Stimulated activated CD8-positive, alpha-beta memory T cell treated with anti-CD3 and anti-CD28 coated beads, Interleukin-15, amount 100 ng/mL, for 4 hours (primary cell): Measurements from ENCODE around the gene NLRP9.

Experiments used
- DNase-seq, 2 donors: peaks; one replicate each; pipeline ENCODE4 v3.0.0-alpha.2; 2020; ENCODE audit warnings: low read depth in 2 of 2

The NLRP9 gene

GRCh38 chr19:55704494-55705245 is 33.5 kb downstream of the NLRP9 start:
- no peak for DNase-seq

GRCh38 chr19:55703790-55704215 is 34.4 kb downstream of the NLRP9 start:
- no peak for DNase-seq

- no peak for DNase-seq
Observed at GRCh38 chr19:55702131-55702627, 36.0 kb downstream of the NLRP9 start.

- no peak for DNase-seq
Observed at GRCh38 chr19:55700813-55701212, 37.4 kb downstream of the NLRP9 start.

- no peak for DNase-seq
Observed at GRCh38 chr19:55699221-55699620, 39.0 kb downstream of the NLRP9 start.

GRCh38 chr19:55698256-55698655 is 39.9 kb downstream of the NLRP9 start:
- no peak for DNase-seq

GRCh38 chr19:55697698-55698097 is 40.5 kb downstream of the NLRP9 start:
- no peak for DNase-seq

- DNase-seq = no peak
Observed at GRCh38 chr19:55697069-55697440, 41.1 kb downstream of the NLRP9 start.

GRCh38 chr19:55696301-55697068 is 41.7 kb downstream of the NLRP9 start:
- no peak for DNase-seq

- no peak for DNase-seq
Observed at GRCh38 chr19:55695511-55696290, 42.5 kb downstream of the NLRP9 start.

- DNase-seq = no peak
Observed at GRCh38 chr19:55694656-55695491, 43.3 kb downstream of the NLRP9 start.

GRCh38 chr19:55694241-55694655 is 44.0 kb downstream of the NLRP9 start:
- DNase-seq = no peak

- no peak for DNase-seq
Observed at GRCh38 chr19:55693336-55693974, 44.7 kb downstream of the NLRP9 start.

GRCh38 chr19:55692681-55693081 is 45.5 kb downstream of the NLRP9 start:
- no peak for DNase-seq

GRCh38 chr19:55691561-55692481 is 46.4 kb downstream of the NLRP9 start:
- no peak for DNase-seq

- no peak for DNase-seq
Observed at GRCh38 chr19:55690769-55691545, 47.2 kb downstream of the NLRP9 start.

- no peak for DNase-seq
Observed at GRCh38 chr19:55690109-55690768, 48.0 kb downstream of the NLRP9 start.

- DNase-seq = no peak
Observed at GRCh38 chr19:55689411-55690108, 48.6 kb downstream of the NLRP9 start.
